ENCODE results near the gene QKI. TPM values are rescaled to one million over a fixed set of nuclear protein-coding genes. Genes with fewer than 3 reads are reported as not detected.
"Not testable (repeated sequence)": the region's sequence is repeated elsewhere in the genome, so short reads cannot be mapped to it uniquely, and the experiment has no call there.

Gene QKI
- polyA plus RNA-seq, 3 donors: 178 to 222 (median 213) TPM

DNA sequence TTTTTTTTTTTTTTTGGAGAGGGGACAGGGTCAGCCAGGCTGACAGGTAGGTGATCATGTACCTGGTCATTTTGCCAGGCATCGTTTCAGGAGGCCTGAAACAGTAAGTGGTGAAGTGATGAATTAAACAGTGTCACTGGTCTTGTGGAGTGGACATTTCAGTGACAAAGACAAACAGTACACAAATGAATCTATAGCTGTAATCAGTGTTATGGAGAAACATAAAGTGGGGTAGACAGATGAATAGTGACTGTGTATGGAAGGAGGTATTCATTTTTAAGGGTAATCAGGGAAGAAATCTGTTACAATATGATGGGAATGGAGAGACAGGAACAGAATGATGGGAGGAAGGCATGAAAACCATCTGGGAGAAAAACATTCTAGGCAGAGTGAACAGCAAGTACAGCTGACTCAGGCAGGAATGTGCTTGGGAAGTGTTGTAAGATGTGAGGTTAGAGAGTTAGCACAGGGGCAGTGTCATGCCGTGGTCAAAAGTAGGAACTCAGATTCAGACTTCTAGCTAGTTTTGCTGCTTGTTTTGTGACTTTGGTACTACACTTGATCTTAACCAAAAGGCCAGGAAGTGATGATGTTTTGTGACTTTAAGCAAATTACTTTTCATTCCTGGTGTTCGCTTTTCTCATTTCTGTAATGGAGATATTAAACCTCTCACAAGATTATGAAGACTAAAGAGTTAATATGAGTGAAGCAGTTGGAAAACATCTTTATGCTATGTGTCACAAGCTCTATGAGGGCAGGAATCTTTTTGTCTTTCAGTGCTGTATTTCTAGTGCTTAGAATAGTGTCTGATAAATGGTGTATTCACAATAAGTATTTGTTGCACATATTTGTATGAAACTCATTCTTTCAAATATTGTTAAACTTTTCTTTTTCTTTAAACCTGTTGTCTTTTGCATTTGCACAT lies 43.4 kb downstream of the QKI start:
- DNase-seq (ENCODE audit: extremely low read depth in 1 of 11, low read depth in 9 of 11, low spot score in 4 of 11): no peak

DNA sequence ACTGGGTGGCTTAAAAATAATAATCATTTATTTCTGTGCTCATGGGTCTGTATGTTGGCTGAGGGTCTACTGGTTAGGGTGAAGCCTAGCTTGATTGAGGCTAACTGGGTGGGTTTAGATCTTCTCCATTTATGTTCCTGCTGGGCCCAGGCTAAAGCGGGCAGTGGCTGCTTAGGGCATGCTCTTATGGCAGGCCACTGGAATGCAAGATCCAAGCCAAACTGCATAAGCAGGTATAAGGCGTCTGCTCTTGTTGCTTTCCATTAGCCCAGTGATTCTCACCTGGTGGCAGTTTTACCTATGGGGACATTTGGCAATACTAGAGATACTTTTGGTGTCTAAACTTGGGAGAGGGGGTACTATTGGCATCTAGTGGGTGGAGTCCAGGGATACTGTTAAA lies 44.5 kb downstream of the QKI start:
- DNase-seq (ENCODE audit: extremely low read depth in 1 of 11, low read depth in 9 of 11, low spot score in 4 of 11): no peak

DNA sequence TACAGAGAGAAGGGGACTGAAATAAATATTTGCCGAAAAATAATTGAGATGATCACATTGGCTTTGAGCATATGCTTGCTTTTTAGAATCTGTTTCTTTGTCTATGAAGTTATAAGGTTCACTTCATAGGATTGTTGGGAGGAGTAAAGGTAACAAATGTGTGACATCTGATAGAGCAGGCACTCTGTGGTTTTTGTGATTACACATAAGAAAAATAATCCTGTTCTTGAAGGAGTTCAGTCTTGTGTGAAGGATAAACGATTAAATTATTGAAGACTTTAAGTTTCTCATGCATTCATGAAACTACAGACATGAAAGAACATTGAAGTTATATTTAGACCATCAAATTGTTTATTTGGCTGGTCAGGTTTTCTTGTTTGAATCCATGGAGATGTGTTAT lies 45.0 kb downstream of the QKI start:
- DNase-seq (ENCODE audit: extremely low read depth in 1 of 11, low read depth in 9 of 11, low spot score in 4 of 11): no peak

DNA sequence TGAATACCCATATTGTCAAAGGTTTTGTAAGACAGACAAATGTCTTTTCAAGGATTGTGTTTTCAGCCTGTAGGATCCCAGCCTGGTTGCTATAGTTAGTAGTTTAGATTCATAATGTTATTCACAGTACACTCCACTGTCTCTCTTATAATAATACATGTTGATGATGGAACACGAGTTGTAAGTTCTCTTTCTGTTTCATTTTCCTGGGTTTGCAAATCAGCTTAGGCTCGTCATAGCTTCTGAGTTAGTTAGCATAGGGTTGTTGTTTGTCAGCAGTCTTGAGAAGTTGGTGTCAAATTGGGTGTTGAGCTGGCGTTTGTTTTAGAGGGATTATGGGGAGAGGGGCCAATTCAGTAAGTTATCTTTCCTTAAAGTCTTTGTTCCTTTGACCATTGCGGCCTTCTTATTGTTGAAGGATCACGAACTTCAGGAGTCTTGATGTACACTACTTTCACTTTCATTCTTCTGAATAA lies 45.8 kb downstream of the QKI start:
- peak in 1 of 11 donors; percentile 2 for DNase-seq (ENCODE audit: extremely low read depth in 1 of 11, low read depth in 9 of 11, low spot score in 4 of 11)

DNA sequence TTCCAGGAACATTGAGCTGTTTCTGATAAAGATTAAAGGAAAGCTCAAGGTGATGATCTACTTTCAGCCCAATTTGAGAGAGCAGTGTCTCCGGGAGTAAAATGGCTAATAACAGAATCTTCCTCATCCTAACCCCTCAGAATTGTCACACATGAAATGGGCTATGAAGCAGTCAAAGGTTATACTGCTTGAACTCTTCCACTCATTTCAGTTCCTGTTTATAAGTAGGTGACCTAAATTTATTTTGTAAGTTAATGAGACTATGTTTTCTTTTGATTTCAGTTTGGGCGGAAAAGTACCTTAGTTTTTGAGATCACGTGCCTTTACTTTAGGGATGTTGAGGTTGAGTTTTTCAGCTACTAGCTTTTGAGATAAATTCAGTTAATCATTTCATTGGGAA lies 47.2 kb downstream of the QKI start:
- no peak for DNase-seq (ENCODE audit: extremely low read depth in 1 of 11, low read depth in 9 of 11, low spot score in 4 of 11)

DNA sequence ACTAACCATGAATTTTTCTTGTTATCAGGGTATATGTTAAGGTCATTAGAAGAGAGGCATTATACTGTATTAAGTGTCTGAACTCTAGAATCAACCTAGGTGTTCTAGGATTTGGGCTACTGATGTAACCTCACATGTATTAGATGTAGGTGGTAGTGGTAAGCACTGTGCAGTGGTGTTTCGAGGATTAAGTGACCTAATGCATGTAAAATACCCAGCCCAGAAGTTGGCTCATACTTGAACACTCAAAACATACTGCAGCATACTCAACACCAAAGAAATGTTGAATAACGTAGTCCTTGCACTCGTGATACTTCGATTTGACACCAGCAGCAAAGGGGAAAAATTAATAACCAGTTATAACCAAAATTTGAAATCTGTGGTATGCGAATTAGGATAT lies 48.7 kb downstream of the QKI start:
- DNase-seq (ENCODE audit: extremely low read depth in 1 of 11, low read depth in 9 of 11, low spot score in 4 of 11): no peak

DNA sequence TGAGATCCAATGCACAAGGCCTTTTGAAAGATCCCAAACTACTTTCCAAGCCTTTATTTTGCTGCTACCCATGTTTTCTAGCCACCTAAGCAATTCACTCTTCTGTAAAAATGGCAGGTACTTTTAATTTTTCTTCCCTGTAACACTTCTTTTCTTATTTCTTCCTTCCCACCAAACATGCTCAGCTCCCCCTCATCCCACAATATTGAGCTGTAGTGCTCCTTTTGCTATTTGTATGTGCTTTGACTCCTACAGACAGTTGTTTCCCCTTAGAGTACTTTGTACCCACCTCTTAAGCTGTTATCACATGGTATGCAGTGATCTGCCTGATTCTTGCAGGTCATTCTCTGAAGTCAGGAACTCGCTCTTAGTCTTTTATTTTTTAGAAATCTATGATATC lies 49.3 kb downstream of the QKI start:
- no peak for DNase-seq (ENCODE audit: extremely low read depth in 1 of 11, low read depth in 9 of 11, low spot score in 4 of 11)

DNA sequence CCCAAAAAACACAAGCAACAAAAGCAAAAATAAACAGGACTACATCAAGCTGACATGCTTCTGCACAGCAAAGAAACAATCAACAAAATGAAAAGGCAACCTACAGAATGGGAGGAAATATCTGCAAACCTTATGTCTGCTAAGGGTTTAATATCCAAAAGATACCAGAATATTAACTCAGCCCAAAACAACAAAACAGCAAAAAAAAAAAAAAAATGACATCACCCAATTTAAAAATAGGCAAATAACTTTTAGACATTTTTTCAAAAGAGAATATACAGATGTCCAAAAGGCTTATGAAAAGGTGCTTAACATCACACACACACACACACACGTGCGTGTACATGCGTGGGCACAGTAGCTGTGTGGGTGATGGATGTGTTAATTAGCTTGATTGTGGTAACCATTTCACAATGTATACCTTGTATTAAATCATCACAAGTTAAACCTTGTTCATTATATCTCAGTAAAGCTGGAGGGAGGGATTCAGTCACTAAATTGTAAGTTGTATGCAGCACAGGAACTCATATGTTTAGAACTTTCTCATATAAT lies 52.4 kb downstream of the QKI start:
- DNase-seq (ENCODE audit: extremely low read depth in 1 of 11, low read depth in 9 of 11, low spot score in 4 of 11): no peak

DNA sequence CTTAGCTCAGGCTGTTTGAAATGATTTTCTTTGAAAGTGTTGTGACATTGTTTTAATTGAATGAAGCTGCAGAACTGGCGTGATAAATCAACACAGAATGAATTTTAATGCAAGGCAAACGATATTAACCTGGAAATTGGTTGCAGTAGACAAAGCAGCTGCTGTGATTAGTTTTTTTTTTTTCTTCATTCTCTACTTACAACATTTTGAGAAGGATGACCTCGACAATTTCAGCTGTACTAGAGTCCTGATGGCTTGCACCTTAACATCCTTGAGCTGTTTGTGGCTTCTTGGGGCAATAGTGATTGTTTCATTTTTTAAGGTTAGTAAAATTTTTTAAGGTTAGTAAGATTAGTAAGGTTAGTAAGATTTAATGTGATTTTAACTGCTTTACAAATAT lies 54.2 kb downstream of the QKI start:
- DNase-seq (ENCODE audit: extremely low read depth in 1 of 11, low read depth in 9 of 11, low spot score in 4 of 11): no peak

DNA sequence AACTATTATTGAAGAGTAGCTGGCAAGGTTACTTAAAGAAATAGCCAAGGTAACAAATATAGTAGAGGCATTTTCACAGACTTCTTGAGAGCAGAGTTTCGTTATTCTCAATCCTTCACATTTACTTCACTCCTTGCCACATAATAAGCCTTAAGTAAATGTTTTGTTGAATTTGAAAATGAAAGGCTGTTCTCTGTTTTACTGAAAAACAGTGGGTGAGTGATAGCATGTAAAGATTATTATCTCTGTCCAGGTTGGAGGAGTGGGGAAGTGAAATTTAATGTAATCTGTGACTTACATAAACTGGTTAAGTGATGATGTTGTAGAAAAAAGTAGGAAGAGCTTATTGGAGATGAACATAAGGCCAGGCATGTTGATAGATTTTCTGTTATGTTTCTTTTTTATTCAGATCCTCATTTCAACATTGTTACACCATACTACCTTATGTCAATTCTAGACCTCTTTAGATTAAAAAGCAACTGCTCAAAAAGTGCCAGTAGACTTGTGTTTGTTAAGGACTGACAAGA lies 55.0 kb downstream of the QKI start:
- no peak for DNase-seq (ENCODE audit: extremely low read depth in 1 of 11, low read depth in 9 of 11, low spot score in 4 of 11)

DNA sequence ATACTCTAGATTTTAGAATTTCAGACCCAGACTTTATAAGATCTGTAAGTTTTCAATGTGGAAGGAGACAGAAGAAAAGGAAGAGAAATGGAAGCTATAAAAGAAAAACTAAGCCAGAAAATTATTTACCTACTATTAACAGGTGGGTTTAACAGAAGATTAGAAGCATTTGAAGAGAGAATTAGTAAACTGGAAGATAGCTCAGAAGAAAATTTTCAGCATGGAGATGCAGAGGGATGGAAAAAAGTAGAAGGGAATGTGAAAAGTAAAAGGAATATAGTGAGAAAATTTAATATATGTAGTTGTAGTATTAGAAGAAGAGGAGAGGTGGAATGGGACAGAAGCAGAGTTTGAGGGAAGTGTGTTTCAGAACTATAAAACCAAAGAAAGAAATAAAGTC lies 56.1 kb downstream of the QKI start:
- no peak for DNase-seq (ENCODE audit: extremely low read depth in 1 of 11, low read depth in 9 of 11, low spot score in 4 of 11)

DNA sequence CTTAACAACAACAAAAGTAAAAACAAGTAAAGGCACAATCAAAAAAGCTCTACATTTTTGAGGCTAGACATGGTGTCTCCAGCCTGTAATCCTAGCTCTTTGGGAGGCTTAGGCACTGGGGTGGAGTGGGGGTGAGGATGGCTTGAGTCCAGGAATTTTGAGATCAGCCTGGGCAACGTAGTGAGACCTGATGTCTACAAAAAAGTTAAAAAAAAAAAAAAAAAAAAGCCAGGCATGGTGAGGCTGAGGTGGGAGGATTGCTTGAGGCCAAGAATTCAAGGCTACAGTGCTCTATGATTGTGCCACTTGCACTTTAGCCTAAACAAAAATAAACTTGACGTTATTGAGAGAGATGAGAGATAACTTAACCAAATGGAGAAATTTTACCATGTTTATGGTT lies 60.1 kb downstream of the QKI start:
- DNase-seq (ENCODE audit: extremely low read depth in 1 of 11, low read depth in 9 of 11, low spot score in 4 of 11): no peak

DNA sequence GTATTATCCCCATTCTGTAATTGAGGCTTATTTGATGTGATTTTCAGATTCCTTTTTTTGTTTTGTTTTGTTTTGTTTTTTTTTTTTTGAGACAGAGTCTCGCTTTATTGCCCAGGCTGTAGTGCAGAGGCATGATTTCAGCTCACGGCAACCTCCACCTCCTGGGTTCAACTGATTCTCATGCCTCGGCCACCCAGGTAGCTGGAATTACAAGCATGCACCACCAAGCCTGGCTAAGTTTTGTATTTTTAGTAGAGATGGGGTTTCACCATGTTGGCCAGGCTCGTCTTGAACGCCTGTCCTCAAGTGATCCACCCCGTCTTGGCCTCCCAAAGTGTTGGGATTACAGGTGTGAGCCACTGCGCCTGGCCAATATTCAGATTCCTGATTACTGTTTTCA lies 62.4 kb downstream of the QKI start:
- DNase-seq (ENCODE audit: extremely low read depth in 1 of 11, low read depth in 9 of 11, low spot score in 4 of 11): not testable (repeated sequence)

DNA sequence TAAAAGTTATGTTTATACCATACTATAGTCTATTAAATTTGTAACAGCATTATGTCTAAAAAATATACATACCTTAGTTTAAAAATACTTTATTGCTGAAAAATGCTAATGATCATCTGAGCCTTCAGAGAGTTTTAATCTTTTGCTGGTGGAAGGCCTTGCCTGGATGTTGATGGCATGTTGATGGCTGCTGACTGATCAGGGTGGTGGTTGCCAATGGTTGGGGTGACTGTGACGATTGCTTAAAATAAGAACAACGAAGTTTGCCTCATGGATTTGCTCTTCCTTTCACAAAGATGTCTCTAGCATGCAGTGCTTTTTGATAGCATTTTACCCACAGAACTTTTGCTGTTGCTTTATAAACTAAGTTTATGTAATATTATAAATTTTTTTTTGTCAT lies 68.6 kb downstream of the QKI start:
- no peak for DNase-seq (ENCODE audit: extremely low read depth in 1 of 11, low read depth in 9 of 11, low spot score in 4 of 11)

DNA sequence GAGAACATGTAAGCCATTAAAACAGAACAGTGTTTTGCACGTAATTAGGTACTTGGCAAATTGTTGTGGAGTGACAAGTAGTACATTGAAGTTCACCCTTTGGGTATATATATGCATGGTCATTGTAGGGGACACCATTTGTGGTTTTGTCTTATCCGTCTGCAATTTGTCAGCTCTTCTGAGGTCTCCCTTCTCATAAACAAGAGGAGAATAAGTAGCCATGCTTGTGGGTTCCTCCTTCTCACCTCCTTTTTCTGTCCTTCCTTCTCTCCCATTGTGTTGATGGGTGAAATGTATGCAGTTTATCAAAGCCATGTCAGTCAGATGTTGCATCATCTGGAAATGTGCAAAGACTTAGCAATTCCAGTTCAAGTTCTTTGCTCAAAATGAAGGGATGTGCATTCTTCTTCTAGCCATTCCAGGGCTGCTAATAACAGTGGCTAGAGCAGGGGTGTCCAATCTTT lies 70.9 kb downstream of the QKI start:
- no peak for DNase-seq (ENCODE audit: extremely low read depth in 1 of 11, low read depth in 9 of 11, low spot score in 4 of 11)

DNA sequence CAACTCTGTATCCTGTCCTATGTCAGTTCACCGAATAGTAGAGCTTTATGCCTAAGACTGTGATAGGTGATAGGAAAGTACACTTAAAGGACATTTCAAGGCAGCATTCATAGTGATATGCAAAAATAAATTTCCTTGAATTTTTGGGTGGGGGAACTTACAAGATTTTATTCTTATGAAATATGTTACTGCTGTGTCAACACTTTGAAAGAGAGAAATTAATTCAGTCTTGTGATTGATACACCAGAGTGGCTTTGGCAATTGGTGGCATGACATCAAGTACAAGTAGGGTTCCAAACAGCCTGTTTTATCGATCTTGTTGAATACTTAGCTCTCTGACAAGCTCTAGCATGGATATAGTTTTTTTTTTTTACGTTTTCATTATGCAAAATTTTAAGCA lies 72.3 kb downstream of the QKI start:
- no peak for DNase-seq (ENCODE audit: extremely low read depth in 1 of 11, low read depth in 9 of 11, low spot score in 4 of 11)

DNA sequence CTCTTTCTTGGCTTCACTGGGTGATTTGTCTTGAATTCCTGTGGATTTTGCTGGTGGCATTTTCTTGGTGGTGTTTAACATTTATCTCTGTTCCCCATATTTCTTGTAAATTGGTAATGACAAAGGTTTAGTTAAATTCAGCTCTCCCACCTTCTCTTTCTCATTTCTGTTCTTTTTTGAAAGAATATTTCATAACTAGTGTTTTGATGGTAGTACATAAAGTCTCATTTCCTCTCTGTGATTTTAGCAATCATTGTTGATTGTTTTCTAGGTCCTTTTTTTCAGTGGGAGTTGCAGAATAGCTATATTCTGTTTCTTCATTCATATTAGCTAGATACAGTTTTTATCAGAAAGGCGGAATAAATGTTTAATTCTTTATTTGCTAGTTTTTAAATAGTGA lies 73.1 kb downstream of the QKI start:
- no peak for DNase-seq (ENCODE audit: extremely low read depth in 1 of 11, low read depth in 9 of 11, low spot score in 4 of 11)

DNA sequence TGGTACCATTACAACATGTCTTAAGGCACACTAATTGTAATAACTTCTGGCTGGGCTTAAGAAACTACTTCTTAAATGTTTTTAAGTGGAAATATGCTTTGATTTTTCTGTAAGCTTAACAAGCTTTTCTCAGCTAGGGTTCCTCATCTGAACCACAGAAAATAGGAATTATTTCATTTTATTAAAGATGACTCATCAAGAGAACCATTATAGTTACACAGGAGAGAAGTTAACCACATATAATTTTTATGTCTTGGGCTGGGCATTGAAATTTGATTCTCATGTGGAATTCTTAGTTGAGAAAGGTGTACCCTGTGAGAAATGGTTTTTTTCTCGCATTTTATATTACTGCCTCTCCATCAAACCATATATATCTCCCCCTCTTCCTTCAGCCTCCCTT lies 75.1 kb downstream of the QKI start:
- DNase-seq (ENCODE audit: extremely low read depth in 1 of 11, low read depth in 9 of 11, low spot score in 4 of 11): no peak

DNA sequence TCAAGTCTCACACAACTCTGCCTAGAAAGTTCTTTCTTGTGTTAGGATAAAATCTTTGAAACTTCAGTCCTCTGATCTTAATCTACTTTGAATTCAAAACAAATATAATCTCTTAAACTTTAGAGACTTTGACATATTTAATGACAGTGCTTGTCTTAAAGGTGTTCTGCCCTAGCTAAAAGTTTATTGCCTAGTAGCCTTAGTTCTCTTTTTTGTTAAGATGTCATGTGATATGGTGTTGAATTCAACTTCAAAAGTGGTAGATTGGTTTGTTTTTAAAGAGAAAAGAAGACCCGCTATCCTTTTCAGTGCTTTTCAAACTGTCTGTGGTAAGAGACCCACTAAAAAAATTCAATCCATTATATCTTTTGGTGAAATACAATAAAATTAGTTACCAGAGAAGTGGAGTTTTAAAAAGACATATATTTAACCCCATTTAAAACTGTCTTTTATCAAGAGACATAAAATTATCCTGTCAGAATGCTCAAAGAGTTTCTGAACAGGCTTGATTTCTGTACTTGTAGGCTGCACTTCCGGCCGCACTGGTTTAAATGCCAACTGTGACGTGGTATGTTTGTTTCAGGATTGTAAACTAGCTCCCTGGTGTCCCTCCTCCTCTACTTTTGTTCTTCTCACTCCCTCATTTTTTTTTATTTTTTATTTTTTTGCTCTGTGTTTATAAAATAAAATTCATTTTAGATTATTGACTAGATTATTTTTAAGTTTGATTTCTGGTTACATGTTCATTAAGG lies 76.5 kb downstream of the QKI start:
- DNase-seq (ENCODE audit: extremely low read depth in 1 of 11, low read depth in 9 of 11, low spot score in 4 of 11): peak; percentile 10 to 49 (median 28)
